ENCODE data around the gene FOSB. TPM values are rescaled to one million over a fixed set of nuclear protein-coding genes. Genes with fewer than 3 reads are reported as not detected.
A peak's percentile ranks its signal among the peaks of the same experiment; 100 is the strongest.

The FOSB gene
- total RNA-seq, 2 donors from 2014 or later, result 20.7 to 39.2 TPM

GRCh38 chr19:45494261-45494916, 26.6 kb downstream of the FOSB start:
- H3K4me1 Mint-ChIP-seq, result peaks cover 26% of the 10 kb centered on the region
- H3K4me3 Mint-ChIP-seq, result no peak overlapping the region
- H3K27ac Mint-ChIP-seq, result no peak overlapping the region
- H3K27me3 Mint-ChIP-seq, result peaks cover 7% of the 10 kb centered on the region
- H3K36me3 Mint-ChIP-seq (ENCODE audit: low read depth), result no peaks in the 10 kb centered on the region
- H3K9me3 Mint-ChIP-seq, result no peaks in the 10 kb centered on the region
- ATAC-seq (replicated peaks), result no peak

- Mint-ChIP-seq H3K36me3 (ENCODE audit: low read depth) (no peaks in the 10 kb centered on the region), H3K4me1 (peaks cover 29% of the 10 kb centered on the region), H3K4me3 (peak overlapping the region; percentile 87), H3K27me3 (peaks cover 7% of the 10 kb centered on the region), H3K27ac (no peak overlapping the region), H3K9me3 (no peaks in the 10 kb centered on the region)
- no peak for ATAC-seq (replicated peaks)
Measured at GRCh38 chr19:45495178-45495577, 27.4 kb downstream of the FOSB start.

GRCh38 chr19:45496349-45496953, 28.7 kb downstream of the FOSB start:
- peak; percentile 18 for ATAC-seq (replicated peaks)
- peaks cover 7% of the 10 kb centered on the region for H3K27me3 Mint-ChIP-seq
- peak overlapping the region; percentile 87 for H3K4me3 Mint-ChIP-seq
- no peak overlapping the region for H3K27ac Mint-ChIP-seq
- H3K36me3 Mint-ChIP-seq (ENCODE audit: low read depth), result no peaks in the 10 kb centered on the region
- no peaks in the 10 kb centered on the region for H3K9me3 Mint-ChIP-seq
- H3K4me1 Mint-ChIP-seq, result peaks cover 29% of the 10 kb centered on the region

DNA sequence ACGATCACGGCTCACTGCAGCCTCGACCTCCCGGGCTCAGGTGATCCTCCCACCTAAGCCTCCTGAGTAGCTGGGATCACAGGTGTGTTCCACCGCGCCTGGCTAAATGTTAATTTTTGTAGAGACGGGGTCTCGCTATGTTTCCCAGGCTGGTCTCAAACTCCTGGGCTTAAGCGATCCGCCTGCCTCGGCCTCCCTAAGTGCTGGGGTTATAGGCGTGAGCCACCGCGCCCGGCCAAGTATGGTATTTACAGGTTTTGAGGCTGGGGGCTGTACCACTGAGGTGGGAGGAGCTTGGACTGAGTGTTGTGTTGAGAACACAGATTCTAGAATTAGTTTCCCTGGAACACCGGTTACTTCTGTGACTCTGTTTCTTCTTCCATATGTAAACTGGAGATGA, 30.0 kb downstream of the FOSB start:
- no peak overlapping the region for H3K27ac Mint-ChIP-seq
- ATAC-seq (replicated peaks), result no peak
- H3K36me3 Mint-ChIP-seq (ENCODE audit: low read depth), result no peaks in the 10 kb centered on the region
- H3K4me3 Mint-ChIP-seq, result peak overlapping the region; percentile 87
- H3K9me3 Mint-ChIP-seq, result no peaks in the 10 kb centered on the region
- peaks cover 29% of the 10 kb centered on the region for H3K4me1 Mint-ChIP-seq
- H3K27me3 Mint-ChIP-seq, result peaks cover 7% of the 10 kb centered on the region

DNA sequence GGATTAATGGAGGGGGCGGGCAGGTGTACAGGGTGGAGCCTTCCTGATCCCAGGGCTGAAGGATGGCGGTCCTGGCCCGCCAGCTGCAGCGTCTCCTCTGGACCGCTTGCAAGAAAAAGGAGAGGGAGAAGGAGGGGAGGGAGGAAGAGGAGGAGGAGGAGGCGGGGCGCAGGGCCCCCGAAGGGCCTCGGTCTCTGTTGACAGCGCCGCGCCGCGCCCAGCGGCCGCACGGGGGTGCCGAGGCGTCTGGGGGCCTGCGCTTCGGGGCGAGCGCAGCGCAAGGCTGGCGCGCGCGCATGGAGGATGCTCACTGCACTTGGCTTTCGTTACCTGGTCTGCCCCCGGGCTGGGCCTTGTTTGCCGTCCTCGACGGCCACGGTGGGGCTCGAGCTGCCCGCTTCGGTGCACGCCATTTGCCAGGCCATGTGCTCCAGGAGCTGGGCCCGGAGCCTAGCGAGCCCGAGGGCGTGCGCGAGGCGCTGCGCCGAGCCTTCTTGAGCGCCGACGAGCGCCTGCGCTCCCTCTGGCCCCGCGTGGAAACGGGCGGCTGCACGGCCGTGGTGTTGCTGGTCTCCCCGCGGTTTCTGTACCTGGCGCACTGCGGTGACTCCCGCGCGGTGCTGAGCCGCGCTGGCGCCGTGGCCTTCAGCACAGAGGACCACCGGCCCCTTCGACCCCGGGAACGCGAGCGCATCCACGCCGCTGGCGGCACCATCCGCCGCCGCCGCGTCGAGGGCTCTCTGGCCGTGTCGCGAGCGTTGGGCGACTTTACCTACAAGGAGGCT, 30.8 kb downstream of the FOSB start, which contains the start of gene PPM1N:
TSS of gene PPM1N (plus strand) at position 33 of the 785 bp plus-strand sequence. CDS start at position 63, 30 bp downstream.
- peaks cover 25% of the 10 kb centered on the region for H3K4me1 Mint-ChIP-seq
- peak within 1 kb of the TSS; percentile 60 for H3K27ac Mint-ChIP-seq
- H3K36me3 Mint-ChIP-seq (ENCODE audit: low read depth), result no peaks in the 10 kb centered on the region
- peak within 1 kb of the TSS; percentile 87 for H3K4me3 Mint-ChIP-seq
- peaks cover 7% of the 10 kb centered on the region for H3K27me3 Mint-ChIP-seq
- no peaks in the 10 kb centered on the region for H3K9me3 Mint-ChIP-seq
- ATAC-seq (replicated peaks), result peak; percentile 30

GRCh38 chr19:45499196-45500180, 31.7 kb downstream of the FOSB start:
- Mint-ChIP-seq H3K4me1 (peaks cover 25% of the 10 kb centered on the region), H3K9me3 (no peaks in the 10 kb centered on the region), H3K27me3 (peaks cover 7% of the 10 kb centered on the region), H3K4me3 (peak overlapping the region; percentile 87), H3K36me3 (ENCODE audit: low read depth) (no peaks in the 10 kb centered on the region), H3K27ac (no peak overlapping the region)
- ATAC-seq (replicated peaks), result peak; percentile 39

GRCh38 chr19:45500918-45501729, 33.3 kb downstream of the FOSB start:
- H3K4me3 Mint-ChIP-seq, result peak overlapping the region; percentile 23

GRCh38 chr19:45501730-45502014, 33.9 kb downstream of the FOSB start:
- no peaks in the 10 kb centered on the region for H3K9me3 Mint-ChIP-seq
- no peak overlapping the region for H3K4me3 Mint-ChIP-seq
- H3K27me3 Mint-ChIP-seq, result no peaks in the 10 kb centered on the region
- no peaks in the 10 kb centered on the region for H3K36me3 Mint-ChIP-seq (ENCODE audit: low read depth)
- no peak for ATAC-seq (replicated peaks)
- no peak overlapping the region for H3K27ac Mint-ChIP-seq
- peaks cover 17% of the 10 kb centered on the region for H3K4me1 Mint-ChIP-seq

More at GRCh38 chr19:45500918-45501729, 33.3 kb downstream of the FOSB start:
- no peaks in the 10 kb centered on the region for H3K9me3 Mint-ChIP-seq
- no peak overlapping the region for H3K27ac Mint-ChIP-seq
- no peaks in the 10 kb centered on the region for H3K27me3 Mint-ChIP-seq
- no peak for ATAC-seq (replicated peaks)
- no peaks in the 10 kb centered on the region for H3K36me3 Mint-ChIP-seq (ENCODE audit: low read depth)
- H3K4me1 Mint-ChIP-seq, result peaks cover 17% of the 10 kb centered on the region

- Mint-ChIP-seq H3K27ac (no peak overlapping the region), H3K9me3 (no peaks in the 10 kb centered on the region), H3K4me3 (no peak overlapping the region), H3K27me3 (no peaks in the 10 kb centered on the region), H3K4me1 (peaks cover 14% of the 10 kb centered on the region), H3K36me3 (ENCODE audit: low read depth) (peaks cover 4% of the 10 kb centered on the region)
- ATAC-seq (replicated peaks), result no peak
Measured at GRCh38 chr19:45502111-45502510, 34.3 kb downstream of the FOSB start.

DNA sequence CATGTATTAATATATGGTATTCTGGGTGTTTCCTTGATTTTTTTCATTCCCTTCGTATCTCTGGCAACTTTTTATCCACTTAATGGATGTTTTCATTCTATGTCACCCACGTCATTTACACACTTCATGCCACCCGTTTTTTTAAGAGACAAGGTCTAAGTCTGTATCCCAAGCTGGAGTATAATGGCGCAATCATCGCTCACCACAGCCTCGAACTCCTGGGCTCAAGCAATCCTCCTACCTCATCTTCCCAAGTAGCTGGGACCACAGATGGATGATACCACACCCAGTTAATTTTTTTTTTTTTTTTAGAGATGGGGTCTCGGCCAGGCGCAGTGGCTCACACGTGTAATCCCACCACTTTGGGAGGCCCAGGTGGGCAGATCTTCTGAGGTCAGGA, 36.1 kb downstream of the FOSB start:
- H3K27me3 Mint-ChIP-seq, result no peaks in the 10 kb centered on the region

GRCh38 chr19:45505151-45505995, 37.6 kb downstream of the FOSB start:
- Mint-ChIP-seq H3K36me3 (ENCODE audit: low read depth) (peaks cover 30% of the 10 kb centered on the region), H3K27me3 (no peaks in the 10 kb centered on the region), H3K4me1 (peaks cover 6% of the 10 kb centered on the region), H3K27ac (peak overlapping the region; percentile 70), H3K9me3 (no peaks in the 10 kb centered on the region), H3K4me3 (peak overlapping the region; percentile 98)
- no peak for ATAC-seq (replicated peaks)

More for the DNA sequence above, 36.1 kb downstream of the FOSB start:
- Mint-ChIP-seq H3K9me3 (no peaks in the 10 kb centered on the region), H3K36me3 (ENCODE audit: low read depth) (peaks cover 16% of the 10 kb centered on the region), H3K4me1 (peaks cover 6% of the 10 kb centered on the region), H3K4me3 (no peak overlapping the region), H3K27ac (no peak overlapping the region)
- ATAC-seq (replicated peaks), result no peak

- Mint-ChIP-seq H3K27me3 (no peaks in the 10 kb centered on the region), H3K27ac (peak overlapping the region; percentile 70), H3K4me3 (peak overlapping the region; percentile 98), H3K36me3 (ENCODE audit: low read depth) (peaks cover 36% of the 10 kb centered on the region), H3K9me3 (no peaks in the 10 kb centered on the region), H3K4me1 (peaks cover 8% of the 10 kb centered on the region)
- ATAC-seq (replicated peaks), result no peak
Measured at GRCh38 chr19:45505996-45506245, 38.1 kb downstream of the FOSB start.

Measured in activated T-helper 17 cell treated with anti-CD3 and anti-CD28 coated beads, Interleukin-2, amount 50 U/mL, for 72 hours (primary cell).